K562 (cell line): ENCODE data around the gene SORCS2. TPM values are rescaled to one million over a fixed set of nuclear protein-coding genes. Genes with fewer than 3 reads are reported as not detected.

ENCODE experiments used
- ATAC-seq: fragments of 200-7000 bp; cut with Tn5 transposase; 3 replicates; pipeline ENCODE4 v1.9.1; 2020; ENCODE audit warnings: moderate library complexity
- BruUV-seq: library from RNA; stranded (reverse); fragments of 400-500 nt; replicated peaks from 2 replicates; lab custom pipeline; 2021; lab: Mats Ljungman, UMichigan
- CTCF ChIA-PET: fragments of 300-600 bp; formaldehyde crosslinking; extraction: SDS; loops from one replicate; lab custom pipeline; 2021; ENCODE audit warnings: low intra/inter-chr PET ratio; lab: Yijun Ruan, JAX
- POLR2A ChIA-PET: fragments of 300-600, 350-650 bp; sonication (Branson Sonifier 250); formaldehyde crosslinking; extraction: SDS; loops from one replicate; lab custom pipeline; 2021; ENCODE audit warnings: antibody characterized with exemption, inconsistent platforms; lab: Yijun Ruan, JAX
- DNase-seq, 4 experiments: peaks; one replicate each; pipeline versions ENCODE4 v3.0.0 to v3.0.0-alpha.2; 2011 to 2018; ENCODE audit warnings: low spot score in 3 of 4, mixed read lengths in 3 of 4; ENCODE audit errors: extremely low read depth in 1 of 4
- FAIRE-seq: peaks from 2 replicates; lab custom pipeline; 2011; peaks lifted over from hg19 to GRCh38; lab: Jason Lieb, UNC
- H2AFZ ChIP-seq: 2 replicates; pipeline ENCODE4 v1.6.0; 2011; ENCODE audit warnings: low read depth, low read length, control low read depth, inconsistent platforms
- H3K27ac ChIP-seq: fragments of 200-600 bp; 3 replicates; pipeline ENCODE4 v1.8.0; 2011; ENCODE audit warnings: low read depth, mild to moderate bottlenecking, control low read depth, inconsistent platforms, low read length, moderate library complexity, mixed read lengths; ENCODE audit errors: extremely low read depth
- H3K27me3 ChIP-seq, 2 experiments: fragments of 300-600 bp in 1 of 2; 2 replicates in 1 of 2; 3 replicates in 1 of 2; pipeline versions ENCODE4 v1.6.0 to v1.8.0; 2011; ENCODE audit warnings: inconsistent platforms in 2 of 2, low read length in 2 of 2, mild to moderate bottlenecking in 1 of 2, mixed read lengths in 1 of 2, moderate library complexity in 1 of 2; ENCODE audit not compliant: control insufficient read depth in 2 of 2, insufficient read depth in 2 of 2
- H3K36me3 ChIP-seq: fragments of 300-600 bp; 3 replicates; pipeline ENCODE4 v1.8.0; 2011; ENCODE audit warnings: mild to moderate bottlenecking, low read length, inconsistent platforms; ENCODE audit not compliant: control insufficient read depth, insufficient read depth
- H3K4me1 ChIP-seq, 2 experiments: fragments of 200-600 bp in 1 of 2; replicated peaks in 1 of 2; 2 replicates in 1 of 2; 3 replicates in 1 of 2; pipeline versions ENCODE4 v1.5.1 to v1.8.0; 2011; ENCODE audit warnings: inconsistent platforms in 2 of 2, low read length in 2 of 2, mild to moderate bottlenecking in 1 of 2, mixed read lengths in 1 of 2, moderate library complexity in 1 of 2; ENCODE audit not compliant: control insufficient read depth in 2 of 2, insufficient read depth in 2 of 2
- H3K4me2 ChIP-seq: 2 replicates; pipeline ENCODE4 v1.6.1; 2011; ENCODE audit warnings: low read length, control low read depth, inconsistent platforms, mixed read lengths; ENCODE audit not compliant: insufficient read depth
- H3K4me3 ChIP-seq: fragments of 200-600 bp; sonication (generic), shearing (Covaris generic); 2 replicates; pipeline ENCODE4 v1.5.1; 2016; ENCODE audit warnings: control low read depth, inconsistent platforms
- H3K79me2 ChIP-seq: fragments of 200-600 bp; 3 replicates; pipeline ENCODE4 v1.8.0; 2011; ENCODE audit warnings: low read length, inconsistent platforms; ENCODE audit not compliant: control insufficient read depth, insufficient read depth
- H3K9ac ChIP-seq, 2 experiments: 2 replicates each; pipeline versions ENCODE4 v1.6.0 to v1.6.1; 2011; ENCODE audit warnings: low read depth in 2 of 2, low read length in 2 of 2, control low read depth in 1 of 2, inconsistent platforms in 1 of 2, mild to moderate bottlenecking in 1 of 2, mixed read lengths in 1 of 2; ENCODE audit not compliant: insufficient read depth in 1 of 2
- H3K9me1 ChIP-seq: one replicate; pipeline ENCODE4 v1.6.0; 2011; ENCODE audit warnings: inconsistent platforms, mild to moderate bottlenecking, low read length, moderate library complexity; ENCODE audit not compliant: control insufficient read depth, insufficient read depth
- H3K9me3 ChIP-seq: replicated peaks from 2 replicates; pipeline ENCODE4 v1.5.1; 2011; ENCODE audit warnings: low read depth, low read length, inconsistent platforms; ENCODE audit not compliant: control insufficient read depth, insufficient read depth
- H4K20me1 ChIP-seq: replicated peaks from 2 replicates; pipeline ENCODE4 v1.6.1; 2011; ENCODE audit warnings: low read length, inconsistent platforms, mixed read lengths; ENCODE audit not compliant: control insufficient read depth, insufficient read depth
- HDAC8 ChIP-seq: fragments of 450-650 bp; IDR thresholded peaks from 2 replicates; pipeline ENCODE4 v1.6.1; 2016; ENCODE audit warnings: mild to moderate bottlenecking, missing genetic modification characterization, moderate library complexity, missing compliant biosample characterization
- ILF3 ChIP-seq: fragments of 450-650 bp; IDR thresholded peaks from 2 replicates; pipeline ENCODE4 v1.6.1; 2018; ENCODE audit warnings: antibody characterized with exemption, mild to moderate bottlenecking, moderate library complexity, borderline replicate concordance
- POLR2B ChIP-seq: fragments of 450-650 bp; IDR thresholded peaks from 2 replicates; pipeline ENCODE4 v1.6.1; 2018; ENCODE audit warnings: low read depth; ENCODE audit not compliant: partially characterized antibody
- RBM14 ChIP-seq: fragments of 200-400 bp; formaldehyde crosslinking; IDR thresholded peaks from 2 replicates; pipeline ENCODE4 v1.6.1; 2018; ENCODE audit warnings: low read depth, mild to moderate bottlenecking, low read length, moderate library complexity, borderline replicate concordance; ENCODE audit not compliant: insufficient read depth
- RBM34 ChIP-seq: fragments of 200-400 bp; formaldehyde crosslinking; IDR thresholded peaks from 2 replicates; pipeline ENCODE4 v1.6.1; 2018; ENCODE audit warnings: low read length, borderline replicate concordance; ENCODE audit not compliant: insufficient read depth
- ZNF184 ChIP-seq: sonication (generic); formaldehyde crosslinking; IDR thresholded peaks from 2 replicates; pipeline ENCODE4 v1.5.0; 2020; ENCODE audit warnings: missing genetic modification reagents
- ZNF263 ChIP-seq: sonication (generic); formaldehyde crosslinking; IDR thresholded peaks from 2 replicates; pipeline ENCODE4 v1.8.0; 2022; ENCODE audit warnings: mild to moderate bottlenecking, missing genetic modification reagents, borderline replicate concordance
- ZNF398 ChIP-seq: fragments of 250-450 bp; sonication (Bioruptor Pico); IDR thresholded peaks from 2 replicates; pipeline ENCODE4 v1.8.0; 2021; ENCODE audit warnings: moderate library complexity, mild to moderate bottlenecking, inconsistent platforms
- ZNF76 ChIP-seq: fragments of 250-450 bp; sonication (Bioruptor Pico); IDR thresholded peaks from 2 replicates; pipeline ENCODE4 v1.4.0; 2020; ENCODE audit warnings: mild to moderate bottlenecking, moderate library complexity, borderline replicate concordance
- WGBS: fragments of 100-300 bp; shearing (Covaris generic); methylation state at CpG from one replicate; pipeline ENCODE4 v1.1.6; 2016; ENCODE audit warnings: low coverage, mixed read lengths; ENCODE audit not compliant: insufficient coverage; ENCODE audit errors: missing lambda C conversion rate; 5-methylcytosine and 5-hydroxymethylcytosine counted together
- in situ Hi-C: fragments of 300-500 bp; cut with MboI; formaldehyde crosslinking; loops from 4 replicates; pipeline ENCODE4 v1.15.0; 2018; ENCODE audit warnings: inconsistent platforms, mixed read lengths
- intact Hi-C: fragments of 100-400 bp; cut with micrococcal nuclease; formaldehyde crosslinking; loops from 2 replicates; pipeline ENCODE4 v1.14.2; 2022
- polyA plus RNA-seq, 8 experiments: library from polyadenylated mRNA; depleted of rRNA in 4 of 8; stranded (reverse) in 5 of 8; unstranded in 3 of 8; fragments of >200 nt; fragmentation: Nextera tagmentation in 2 of 8; fragmentation: Illumina TruSeq in 1 of 8; extraction: Ambion mirVana in 2 of 8; extraction: Trizol in 1 of 8; gene quantifications; 2 replicates each; pipeline versions ENCODE4 v1.2.1 to v1.2.3, GENCODE V29; 2011 to 2014; ENCODE audit warnings: inconsistent platforms in 1 of 8, missing spikeins in 1 of 8
- total RNA-seq, 7 experiments: library from RNA; depleted of rRNA in 6 of 7; stranded (reverse); fragments of >200 nt in 6 of 7; fragmentation: Illumina TruSeq in 2 of 7; extraction: Trizol in 2 of 7; gene quantifications; 2 replicates each; pipeline versions ENCODE4 v1.2.1 to v1.2.3, GENCODE V29; 2011 to 2021; ENCODE audit warnings: low replicate concordance in 1 of 7
- TF ChIP-seq, protein P1 (sequence below): fragments of 250-450 bp; sonication (Bioruptor Pico); IDR thresholded peaks from 2 replicates; pipeline ENCODE4 v1.9.0; 2021; ENCODE audit warnings: mild to moderate bottlenecking, inconsistent platforms

Gene SORCS2
- total and polyA plus RNA-seq, 9 of the 15 experiments (the other 6 are each of a cell fraction or from before 2014, with no cell fraction given): not detected

- WGBS: 4% methylated on average over 6 of the region's 6 CpGs
- Histone ChIP-seq H3K4me2 (no peak overlapping the region), H3K27me3 (peaks cover 34 to 53% of the 10 kb centered on the region in 2 experiments; a peak in 4 of 5 replicates), H3K4me1 (no peaks in the 10 kb centered on the region), H3K9me1 (no peaks in the 10 kb centered on the region), H3K4me3 (no peak overlapping the region), H3K9ac (no peak overlapping the region), H3K79me2 (no peaks in the 10 kb centered on the region), H4K20me1 (peaks cover 7% of the 10 kb centered on the region; the same call in 1 of the 2 replicates), H3K27ac (no peak overlapping the region), H3K36me3 (no peaks in the 10 kb centered on the region), H2AFZ (no peak overlapping the region), H3K9me3 (no peaks in the 10 kb centered on the region)
- intact Hi-C loops: no loop called here
- ATAC-seq (no peak), FAIRE-seq (no peak), DNase-seq (no peak)
- CTCF ChIA-PET: no interaction called here
- POLR2A ChIA-PET: interaction anchor here (0.6 kb wide), 1 partner anchor 805 kb away, joined by 6 read pairs; no protein-coding TSS in a partner anchor
- in situ Hi-C loops: no loop called here
- TF ChIP-seq RBM14 (no peak), ZNF184 (no peak), RBM34 (no peak)
- no TSS peak for BruUV-seq
Observed at GRCh38 chr4:7172508-7172907, 19.8 kb upstream of the SORCS2 start.

GRCh38 chr4:7172946-7173345 is 19.4 kb upstream of the SORCS2 start:
- H3K79me2 ChIP-seq: no peaks in the 10 kb centered on the region
- no peak overlapping the region for H3K9ac ChIP-seq
- no peak overlapping the region for H3K4me2 ChIP-seq
- H3K9me3 ChIP-seq: no peaks in the 10 kb centered on the region
- no peaks in the 10 kb centered on the region for H3K36me3 ChIP-seq
- FAIRE-seq (no peak), DNase-seq (no peak), ATAC-seq (no peak)
- peaks cover 34 to 48% of the 10 kb centered on the region in 2 experiments; a peak in 4 of 5 replicates for H3K27me3 ChIP-seq
- no peak overlapping the region for H3K27ac ChIP-seq
- H3K4me1 ChIP-seq: no peaks in the 10 kb centered on the region
- WGBS: under 1% methylated on average over 13 of the region's 13 CpGs
- H3K4me3 ChIP-seq: no peak overlapping the region
- H3K9me1 ChIP-seq: no peaks in the 10 kb centered on the region
- ChIA-PET POLR2A (interaction anchor here (0.5 to 0.6 kb wide), 2 partner anchors 22 to 805 kb away, joined by 3 to 6 read pairs; no protein-coding TSS in a partner anchor), CTCF (no interaction called here)
- in situ Hi-C loops (no loop called here), intact Hi-C loops (no loop called here)
- no peak overlapping the region for H2AFZ ChIP-seq
- BruUV-seq: no TSS peak
- peaks cover 7% of the 10 kb centered on the region; the same call in 1 of the 2 replicates for H4K20me1 ChIP-seq
- TF ChIP-seq, protein P1, sequence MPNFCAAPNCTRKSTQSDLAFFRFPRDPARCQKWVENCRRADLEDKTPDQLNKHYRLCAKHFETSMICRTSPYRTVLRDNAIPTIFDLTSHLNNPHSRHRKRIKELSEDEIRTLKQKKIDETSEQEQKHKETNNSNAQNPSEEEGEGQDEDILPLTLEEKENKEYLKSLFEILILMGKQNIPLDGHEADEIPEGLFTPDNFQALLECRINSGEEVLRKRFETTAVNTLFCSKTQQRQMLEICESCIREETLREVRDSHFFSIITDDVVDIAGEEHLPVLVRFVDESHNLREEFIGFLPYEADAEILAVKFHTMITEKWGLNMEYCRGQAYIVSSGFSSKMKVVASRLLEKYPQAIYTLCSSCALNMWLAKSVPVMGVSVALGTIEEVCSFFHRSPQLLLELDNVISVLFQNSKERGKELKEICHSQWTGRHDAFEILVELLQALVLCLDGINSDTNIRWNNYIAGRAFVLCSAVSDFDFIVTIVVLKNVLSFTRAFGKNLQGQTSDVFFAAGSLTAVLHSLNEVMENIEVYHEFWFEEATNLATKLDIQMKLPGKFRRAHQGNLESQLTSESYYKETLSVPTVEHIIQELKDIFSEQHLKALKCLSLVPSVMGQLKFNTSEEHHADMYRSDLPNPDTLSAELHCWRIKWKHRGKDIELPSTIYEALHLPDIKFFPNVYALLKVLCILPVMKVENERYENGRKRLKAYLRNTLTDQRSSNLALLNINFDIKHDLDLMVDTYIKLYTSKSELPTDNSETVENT (CRISPR knock-in tag): no peak
- TF ChIP-seq POLR2B: no peak
- no peak for TF ChIP-seq HDAC8 (tag)
- TF ChIP-seq ZNF398 (CRISPR knock-in tag): no peak
- TF ChIP-seq ZNF76 (CRISPR knock-in tag): no peak
- no peak for TF ChIP-seq ZNF263
- no peak for TF ChIP-seq ILF3
